Keratinocyte (primary cell): Measurements from ENCODE around the gene AKT1.

Source experiments
- CTCF ChIP-seq, 3 experiments: IDR thresholded peaks in 1 of 3; conservative IDR thresholded peaks in 1 of 3; optimal IDR thresholded peaks in 1 of 3; 2 replicates in 2 of 3; 3 replicates in 1 of 3; pipeline versions ENCODE3 to v1.5.1; 2011; ENCODE audit warnings: low read length in 3 of 3, mild to moderate bottlenecking in 3 of 3, moderate library complexity in 2 of 3, control low read depth in 1 of 3, inconsistent platforms in 1 of 3; ENCODE audit not compliant: insufficient read depth in 2 of 3; ENCODE audit errors: extremely low read depth in 1 of 3
- EZH2 ChIP-seq: IDR thresholded peaks from one replicate; pipeline ENCODE4 v1.6.1; 2012; ENCODE audit warnings: inconsistent platforms, mild to moderate bottlenecking, low read length, moderate library complexity

- TF ChIP-seq CTCF (optimal IDR thresholded peaks at IDR 0.05 in 1 of 3, IDR thresholded peaks at IDR 0.05 in 1 of 3, conservative IDR thresholded peaks at IDR 0.05 in 1 of 3; ENCODE audit: extremely low read depth in 1 of 3, insufficient read depth in 2 of 3, low read length in 3 of 3) (peak in 1 of 3 experiments; percentile 30), EZH2 (no peak)
Observed at GRCh38 chr14:104800015-104800770, 4.6 kb upstream of the AKT1 start.
